H1 (cell line): ENCODE data around the gene CDCA5. TPM values are rescaled to one million over a fixed set of nuclear protein-coding genes. Genes with fewer than 3 reads are reported as not detected.

Experiments used
- CTCF ChIA-PET: fragments of 300-600 bp; sonication (Branson Sonifier 250); formaldehyde crosslinking; loops from one replicate; lab custom pipeline; 2021; ENCODE audit not compliant: partially characterized antibody; lab: Charles Lee
- POLR2A ChIA-PET: fragments of 300-600 bp; sonication (Branson Sonifier 250); formaldehyde crosslinking; loops from one replicate; lab custom pipeline; 2021; ENCODE audit warnings: inconsistent platforms; ENCODE audit not compliant: partially characterized antibody; lab: Charles Lee
- DNase-seq, 2 experiments: peaks; one replicate each; pipeline versions ENCODE4 v3.0.0 to v3.0.0-alpha.2; 2010 to 2022; ENCODE audit warnings: low spot score in 2 of 2, low read depth in 1 of 2, mixed read lengths in 1 of 2
- FAIRE-seq: peaks from 2 replicates; lab custom pipeline; 2011; peaks lifted over from hg19 to GRCh38; lab: Jason Lieb, UNC
- H2AFZ ChIP-seq: 2 replicates; pipeline ENCODE4 v1.8.1; 2012; ENCODE audit warnings: low read length, inconsistent platforms
- H2AK5ac ChIP-seq: 2 replicates; pipeline ENCODE4 v1.6.1; 2013; ENCODE audit warnings: low read depth, low read length
- H2BK120ac ChIP-seq: replicated peaks from 2 replicates; pipeline ENCODE3; 2013; ENCODE audit warnings: low read depth, low read length, inconsistent platforms
- H2BK12ac ChIP-seq: 2 replicates; pipeline ENCODE4 v1.6.1; 2013; ENCODE audit warnings: low read depth, low read length
- H2BK15ac ChIP-seq: 2 replicates; pipeline ENCODE4 v1.6.1; 2013; ENCODE audit warnings: low read length
- H2BK20ac ChIP-seq: 2 replicates; pipeline ENCODE4 v1.6.1; 2013; ENCODE audit warnings: low read length
- H2BK5ac ChIP-seq: 2 replicates; pipeline ENCODE4 v1.6.1; 2013; ENCODE audit warnings: low read depth, low read length
- H3K14ac ChIP-seq: 2 replicates; pipeline ENCODE4 v1.6.1; 2013; ENCODE audit warnings: inconsistent platforms; ENCODE audit not compliant: insufficient read length
- H3K18ac ChIP-seq: 2 replicates; pipeline ENCODE4 v1.6.1; 2013; ENCODE audit warnings: low read length; ENCODE audit errors: extremely low read depth
- H3K23ac ChIP-seq: 2 replicates; pipeline ENCODE4 v1.6.1; 2013; ENCODE audit warnings: inconsistent platforms; ENCODE audit not compliant: insufficient read length
- H3K23me2 ChIP-seq: 2 replicates; pipeline ENCODE4 v1.6.1; 2013; ENCODE audit warnings: low read depth, low read length
- H3K27ac ChIP-seq: 2 replicates; pipeline ENCODE4 v1.6.1; 2011; ENCODE audit warnings: low read depth, low read length, inconsistent platforms
- H3K27me3 ChIP-seq, 4 experiments: replicated peaks in 1 of 4; 1 replicate in 1 of 4; 2 replicates in 3 of 4; pipeline versions ENCODE4 v1.6.1 to v1.8.1; 2011 to 2013; ENCODE audit warnings: low read length in 3 of 4, mild to moderate bottlenecking in 3 of 4, inconsistent platforms in 2 of 4, mixed read lengths in 2 of 4, moderate library complexity in 1 of 4; ENCODE audit not compliant: control insufficient read depth in 3 of 4, insufficient read depth in 3 of 4; ENCODE audit errors: extremely low read depth in 1 of 4
- H3K36me3 ChIP-seq, 4 experiments: 2 replicates each; pipeline versions ENCODE4 v1.6.1 to v1.8.1; 2011 to 2013; ENCODE audit warnings: mild to moderate bottlenecking in 4 of 4, low read length in 3 of 4, moderate library complexity in 2 of 4, control low read depth in 1 of 4, inconsistent platforms in 1 of 4; ENCODE audit not compliant: insufficient read depth in 4 of 4, control insufficient read depth in 2 of 4
- H3K4ac ChIP-seq: replicated peaks from 2 replicates; pipeline ENCODE3; 2013; ENCODE audit warnings: low read length, low read depth, mixed read lengths, inconsistent platforms; ENCODE audit not compliant: insufficient read length
- H3K4me1 ChIP-seq, 4 experiments: replicated peaks in 1 of 4; 1 replicate in 1 of 4; 2 replicates in 3 of 4; pipeline versions ENCODE4 v1.6.1 to v1.8.1; 2011 to 2013; ENCODE audit warnings: low read length in 3 of 4, inconsistent platforms in 2 of 4, mixed read lengths in 1 of 4; ENCODE audit not compliant: insufficient read depth in 4 of 4, control insufficient read depth in 3 of 4
- H3K4me2 ChIP-seq, 2 experiments: 2 replicates each; pipeline versions ENCODE4 v1.6.1 to v1.8.1; 2011 to 2013; ENCODE audit warnings: low read depth in 2 of 2, low read length in 2 of 2, control low read depth in 1 of 2, inconsistent platforms in 1 of 2, mild to moderate bottlenecking in 1 of 2; ENCODE audit not compliant: insufficient read depth in 1 of 2
- H3K4me3 ChIP-seq, 4 experiments: fragments of 200-600, 300-600 bp in 1 of 4; sonication (generic), shearing (Covaris generic), sonication (Bioruptor Twin) in 1 of 4; 2 replicates each; pipeline versions ENCODE4 v1.5.1 to v1.8.1; 2011 to 2016; ENCODE audit warnings: low read length in 4 of 4, low read depth in 3 of 4, control low read depth in 2 of 4, inconsistent platforms in 2 of 4, mild to moderate bottlenecking in 2 of 4, mixed read lengths in 1 of 4, moderate library complexity in 1 of 4; ENCODE audit not compliant: insufficient read depth in 2 of 4; ENCODE audit errors: extremely low read depth in 1 of 4
- H3K56ac ChIP-seq: replicated peaks from 2 replicates; pipeline ENCODE3; 2013; ENCODE audit warnings: low read depth, mild to moderate bottlenecking, mixed read lengths, low read length, inconsistent platforms; ENCODE audit not compliant: insufficient read length
- H3K79me1 ChIP-seq: 2 replicates; pipeline ENCODE4 v1.6.1; 2013; ENCODE audit warnings: low read depth, low read length, control low read depth
- H3K79me2 ChIP-seq, 2 experiments: 2 replicates each; pipeline versions ENCODE4 v1.6.1 to v1.8.1; 2012 to 2013; ENCODE audit warnings: low read length in 2 of 2, mild to moderate bottlenecking in 2 of 2, inconsistent platforms in 1 of 2; ENCODE audit not compliant: insufficient read depth in 2 of 2, control insufficient read depth in 1 of 2
- H3K9ac ChIP-seq, 4 experiments: replicated peaks in 1 of 4; 1 replicate in 1 of 4; 2 replicates in 3 of 4; pipeline versions ENCODE4 v1.6.1 to v1.8.1; 2011 to 2013; ENCODE audit warnings: low read depth in 3 of 4, low read length in 3 of 4, control low read depth in 2 of 4, mild to moderate bottlenecking in 2 of 4, moderate library complexity in 2 of 4, inconsistent platforms in 1 of 4; ENCODE audit errors: extremely low read depth in 1 of 4
- H3K9me3 ChIP-seq, 2 experiments: 2 replicates each; pipeline versions ENCODE4 v1.6.1 to v1.8.1; 2012 to 2013; ENCODE audit warnings: mild to moderate bottlenecking in 2 of 2, moderate library complexity in 2 of 2, control low read depth in 1 of 2, inconsistent platforms in 1 of 2, low read depth in 1 of 2, low read length in 1 of 2, mixed read lengths in 1 of 2; ENCODE audit not compliant: insufficient read depth in 2 of 2
- H4K20me1 ChIP-seq, 2 experiments: replicated peaks in 1 of 2; 2 replicates each; pipeline versions ENCODE3 to v1.8.1; 2011 to 2013; ENCODE audit warnings: inconsistent platforms in 2 of 2, low read length in 2 of 2, mild to moderate bottlenecking in 1 of 2; ENCODE audit not compliant: insufficient read depth in 2 of 2, control insufficient read depth in 1 of 2
- H4K5ac ChIP-seq: 2 replicates; pipeline ENCODE4 v1.6.1; 2013; ENCODE audit warnings: low read length, low read depth, mixed read lengths, inconsistent platforms; ENCODE audit not compliant: insufficient read length
- H4K8ac ChIP-seq: 2 replicates; pipeline ENCODE4 v1.8.0; 2013; ENCODE audit warnings: mild to moderate bottlenecking, moderate library complexity, low read length, inconsistent platforms; ENCODE audit not compliant: insufficient read depth; ENCODE audit errors: extremely low read depth
- H4K91ac ChIP-seq: replicated peaks from 2 replicates; pipeline ENCODE3; 2013; ENCODE audit warnings: low read length, mixed read lengths, inconsistent platforms; ENCODE audit not compliant: insufficient read length
- SP2 ChIP-seq: IDR thresholded peaks from 2 replicates; pipeline ENCODE4 v1.6.1; 2012; ENCODE audit warnings: mild to moderate bottlenecking, low read length, inconsistent platforms
- WGBS, 2 experiments: shearing (Covaris generic) in 1 of 2; methylation state at CpG; one replicate each; pipeline versions ENCODE4 v1.1.6 to v1.1.7; 2013 to 2015; ENCODE audit warnings: low lambda C conversion rate in 2 of 2, mixed read lengths in 2 of 2, inconsistent platforms in 1 of 2, low coverage in 1 of 2, missing lambda C conversion rate in 1 of 2; ENCODE audit not compliant: insufficient replicate concordance in 2 of 2, insufficient coverage in 1 of 2, insufficient read length in 1 of 2; ENCODE audit errors: extremely low coverage in 1 of 2, missing lambda C conversion rate in 1 of 2; 5-methylcytosine and 5-hydroxymethylcytosine counted together
- polyA plus RNA-seq, 7 experiments: library from polyadenylated mRNA; depleted of rRNA in 3 of 7; stranded (reverse) in 5 of 7; unstranded in 2 of 7; fragments of >200 nt in 5 of 7; fragments of 200-250 nt in 2 of 7; gene quantifications; 1 replicate in 5 of 7; 2 replicates in 1 of 7; 4 replicates in 1 of 7; pipeline versions ENCODE4 v1.2.1 to v1.2.3, GENCODE V29; 2011 to 2013; ENCODE audit warnings: missing spikeins in 2 of 7, mixed read lengths in 2 of 7
- total RNA-seq: library from RNA; stranded (reverse); fragmentation: NEBNext Ultra II Directional; extraction: Animal tissue kit (Norgen Biotek cat#: 25700); gene quantifications from 2 replicates; pipeline ENCODE4 v1.2.1, GENCODE V29; 2021

The CDCA5 gene
- total and polyA plus RNA-seq, 2 of the 8 experiments (the other 6 are each of a cell fraction or from before 2014, with no cell fraction given), result 39.2 to 87.0 TPM

DNA sequence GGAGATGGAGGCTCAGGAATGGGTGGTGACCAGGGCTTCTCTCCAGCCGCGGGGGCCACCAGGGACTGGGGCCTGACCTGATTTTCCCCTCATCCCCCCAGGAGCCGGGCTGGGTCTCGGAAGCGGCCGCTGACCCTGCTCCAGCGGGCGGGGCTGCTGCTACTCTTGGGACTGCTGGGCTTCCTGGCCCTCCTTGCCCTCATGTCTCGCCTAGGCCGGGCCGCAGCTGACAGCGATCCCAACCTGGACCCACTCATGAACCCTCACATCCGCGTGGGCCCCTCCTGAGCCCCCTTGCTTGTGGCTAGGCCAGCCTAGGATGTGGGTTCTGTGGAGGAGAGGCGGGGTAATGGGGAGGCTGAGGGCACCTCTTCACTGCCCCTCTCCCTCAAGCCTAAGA lies 4.0 kb upstream of the CDCA5 start:
- no peak overlapping the region for H3K4me2 ChIP-seq
- peaks cover 0 to 7% (median 3%) of the 10 kb centered on the region in 4 experiments; a peak in 5 of 7 replicates for H3K4me1 ChIP-seq
- peaks cover 7 to 13% of the 10 kb centered on the region in 2 experiments for H3K79me2 ChIP-seq
- no peak overlapping the region for H3K56ac ChIP-seq
- no peaks in the 10 kb centered on the region for H3K9me3 ChIP-seq
- H3K23me2 ChIP-seq, result peaks cover 8% of the 10 kb centered on the region
- H4K20me1 ChIP-seq, result peaks cover 0 to 4% of the 10 kb centered on the region in 2 experiments
- 96% methylated on average over 15 of the region's 15 CpGs; no CpG with 5 or more reads in 1 of the 2 experiments for WGBS, 2 experiments
- H2BK120ac ChIP-seq, result no peak overlapping the region
- no peak overlapping the region for H4K8ac ChIP-seq
- no peak overlapping the region for H2AK5ac ChIP-seq
- H2BK5ac ChIP-seq, result no peak overlapping the region
- no peak overlapping the region for H2BK12ac ChIP-seq
- no peak overlapping the region for H3K18ac ChIP-seq
- no peak overlapping the region for H2BK20ac ChIP-seq
- H3K36me3 ChIP-seq, result peaks cover 2 to 14% (median 11%) of the 10 kb centered on the region in 4 experiments; a peak in 6 of 8 replicates
- peaks cover 14% of the 10 kb centered on the region for H3K79me1 ChIP-seq
- no peak overlapping the region for H4K91ac ChIP-seq
- ChIA-PET POLR2A (interaction anchor here (6.7 to 16.8 kb wide), 3 partner anchors 10 to 27 kb away, joined by 50 to 230 read pairs (median 186); partner anchors contain the start of genes CDCA5, TM7SF2, VPS51 and ZFPL1), CTCF (interaction anchor here (2.2 kb wide), 1 partner anchor 20 kb away, joined by 6 read pairs; no protein-coding TSS in a partner anchor)
- H4K5ac ChIP-seq, result no peak overlapping the region
- FAIRE-seq (no peak), DNase-seq (no peak)
- H3K4ac ChIP-seq, result no peak overlapping the region
- H3K9ac ChIP-seq, result no peak overlapping the region
- no peak overlapping the region for H3K27ac ChIP-seq
- no peak overlapping the region for H2BK15ac ChIP-seq
- no peak overlapping the region for H3K4me3 ChIP-seq
- no peak overlapping the region for H2AFZ ChIP-seq
- no peak overlapping the region for H3K23ac ChIP-seq
- no peaks in the 10 kb centered on the region for H3K27me3 ChIP-seq
- no peak overlapping the region for H3K14ac ChIP-seq
- TF ChIP-seq SP2, result no peak
